Brain microvascular endothelial cell (primary cell): ENCODE data around the gene C2CD2.
"Not testable (repeated sequence)": the region's sequence is repeated elsewhere in the genome, so short reads cannot be mapped to it uniquely, and the experiment has no call there.

Experiments used
- DNase-seq: peaks from one replicate; pipeline ENCODE4 v3.0.0-alpha.2; 2020
- H3K27ac ChIP-seq: fragments of 250-450 bp; sonication (Bioruptor Pico); 2 replicates; pipeline ENCODE4 v1.5.1; 2020; ENCODE audit warnings: mild to moderate bottlenecking, moderate library complexity
- H3K27me3 ChIP-seq: fragments of 250-450 bp; sonication (Bioruptor Pico); replicated peaks from 2 replicates; pipeline ENCODE4 v1.5.1; 2020; ENCODE audit warnings: mild to moderate bottlenecking
- H3K36me3 ChIP-seq: fragments of 250-450 bp; sonication (Bioruptor Pico); replicated peaks from 2 replicates; pipeline ENCODE4 v1.5.1; 2020; ENCODE audit warnings: mild to moderate bottlenecking
- H3K4me3 ChIP-seq: 2 replicates; pipeline ENCODE4 v1.5.1; 2011; ENCODE audit warnings: low read depth, mild to moderate bottlenecking, control low read depth, low read length, moderate library complexity
- in situ Hi-C: cut with HindIII; loops from 2 replicates; pipeline ENCODE4 v1.10.0; 2017; ENCODE audit warnings: low sequenced_read_pairs, low pct_ligation_motif_present
- TF ChIP-seq, protein P1 (sequence below): IDR thresholded peaks from 2 replicates; pipeline ENCODE4 v1.5.1; 2011; ENCODE audit warnings: low read depth, mild to moderate bottlenecking, moderate library complexity, low read length, control low read depth, inconsistent platforms; ENCODE audit errors: missing control alignments

C2CD2 gene

DNA sequence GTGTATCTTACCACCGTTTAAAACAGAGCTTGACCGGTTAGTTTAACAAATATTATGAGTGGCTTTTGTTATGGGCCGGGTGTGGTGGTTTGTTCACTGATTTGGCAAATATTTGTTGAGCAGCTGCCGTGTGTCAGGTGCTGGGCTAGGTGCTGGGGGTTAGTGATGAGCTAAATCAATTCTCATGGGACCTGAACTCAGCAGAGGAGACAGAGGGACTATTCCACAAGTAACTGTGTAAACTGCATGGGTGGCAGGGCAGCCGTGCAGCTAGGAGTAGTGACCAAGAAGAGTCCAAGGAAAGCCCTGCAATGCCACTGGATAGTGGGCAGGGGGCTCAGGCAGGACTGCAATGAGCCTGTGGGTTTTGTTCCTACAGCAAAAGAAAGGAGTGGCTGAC lies 11.2 kb upstream of the C2CD2 start:
- TF ChIP-seq, protein P1, sequence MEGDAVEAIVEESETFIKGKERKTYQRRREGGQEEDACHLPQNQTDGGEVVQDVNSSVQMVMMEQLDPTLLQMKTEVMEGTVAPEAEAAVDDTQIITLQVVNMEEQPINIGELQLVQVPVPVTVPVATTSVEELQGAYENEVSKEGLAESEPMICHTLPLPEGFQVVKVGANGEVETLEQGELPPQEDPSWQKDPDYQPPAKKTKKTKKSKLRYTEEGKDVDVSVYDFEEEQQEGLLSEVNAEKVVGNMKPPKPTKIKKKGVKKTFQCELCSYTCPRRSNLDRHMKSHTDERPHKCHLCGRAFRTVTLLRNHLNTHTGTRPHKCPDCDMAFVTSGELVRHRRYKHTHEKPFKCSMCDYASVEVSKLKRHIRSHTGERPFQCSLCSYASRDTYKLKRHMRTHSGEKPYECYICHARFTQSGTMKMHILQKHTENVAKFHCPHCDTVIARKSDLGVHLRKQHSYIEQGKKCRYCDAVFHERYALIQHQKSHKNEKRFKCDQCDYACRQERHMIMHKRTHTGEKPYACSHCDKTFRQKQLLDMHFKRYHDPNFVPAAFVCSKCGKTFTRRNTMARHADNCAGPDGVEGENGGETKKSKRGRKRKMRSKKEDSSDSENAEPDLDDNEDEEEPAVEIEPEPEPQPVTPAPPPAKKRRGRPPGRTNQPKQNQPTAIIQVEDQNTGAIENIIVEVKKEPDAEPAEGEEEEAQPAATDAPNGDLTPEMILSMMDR = no peak
- in situ Hi-C loops = no loop called here
- no peak overlapping the region for H3K4me3 ChIP-seq
- no peaks in the 10 kb centered on the region for H3K27me3 ChIP-seq
- H3K27ac ChIP-seq = no peak overlapping the region
- no peak for DNase-seq
- no peaks in the 10 kb centered on the region for H3K36me3 ChIP-seq

DNA sequence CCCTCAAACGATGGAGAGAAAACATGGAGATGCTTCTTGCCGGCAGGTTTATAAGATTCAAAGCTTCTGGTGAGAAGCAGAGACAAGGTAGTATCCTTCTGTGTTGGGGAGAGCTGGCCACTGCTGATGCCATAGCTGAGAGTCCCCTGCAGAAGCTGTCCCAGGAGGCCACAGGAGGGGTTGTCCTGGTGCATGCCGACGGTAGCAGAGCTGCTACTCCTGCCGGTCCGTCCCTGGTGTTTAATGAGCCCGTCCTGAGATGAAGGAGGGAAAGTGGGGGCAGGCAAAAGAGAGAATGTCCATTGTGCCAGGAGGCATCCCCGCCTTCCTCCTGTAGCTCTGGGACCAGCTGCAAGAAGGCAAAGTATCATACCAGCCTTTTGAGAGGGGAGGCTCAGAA lies 10.4 kb upstream of the C2CD2 start:
- no peak overlapping the region for H3K4me3 ChIP-seq
- no peak for DNase-seq
- H3K27ac ChIP-seq = no peak overlapping the region
- H3K27me3 ChIP-seq = no peaks in the 10 kb centered on the region
- H3K36me3 ChIP-seq = no peaks in the 10 kb centered on the region
- in situ Hi-C loops = no loop called here
- TF ChIP-seq, protein P1 = no peak

DNA sequence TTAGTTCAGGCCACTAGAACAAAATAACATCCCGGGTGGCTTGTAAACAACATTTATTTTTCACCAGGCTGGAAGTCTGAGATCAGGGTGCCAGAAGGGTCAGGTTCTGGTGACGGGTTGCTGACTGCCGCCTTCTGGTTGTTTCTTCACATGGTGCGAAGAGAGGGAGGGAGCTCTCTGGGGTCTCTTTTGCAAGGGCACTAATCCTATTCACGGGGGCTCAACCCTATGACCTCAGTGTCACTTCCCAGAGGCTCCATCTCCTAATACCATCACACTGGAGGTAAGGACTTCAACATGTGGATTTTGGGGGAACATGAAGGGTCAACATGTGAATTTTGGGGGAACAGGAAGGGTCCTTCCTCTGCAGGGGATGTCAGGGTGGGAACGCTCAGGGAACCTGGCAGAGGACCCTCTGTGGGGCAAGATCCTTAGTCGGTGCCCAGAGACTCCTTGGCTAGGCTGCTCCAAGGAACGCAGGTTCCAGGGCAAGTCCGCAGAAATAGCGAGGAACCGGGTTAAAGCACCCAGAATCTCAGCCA lies 8.7 kb upstream of the C2CD2 start:
- TF ChIP-seq, protein P1 = no peak
- in situ Hi-C loops = no loop called here

DNA sequence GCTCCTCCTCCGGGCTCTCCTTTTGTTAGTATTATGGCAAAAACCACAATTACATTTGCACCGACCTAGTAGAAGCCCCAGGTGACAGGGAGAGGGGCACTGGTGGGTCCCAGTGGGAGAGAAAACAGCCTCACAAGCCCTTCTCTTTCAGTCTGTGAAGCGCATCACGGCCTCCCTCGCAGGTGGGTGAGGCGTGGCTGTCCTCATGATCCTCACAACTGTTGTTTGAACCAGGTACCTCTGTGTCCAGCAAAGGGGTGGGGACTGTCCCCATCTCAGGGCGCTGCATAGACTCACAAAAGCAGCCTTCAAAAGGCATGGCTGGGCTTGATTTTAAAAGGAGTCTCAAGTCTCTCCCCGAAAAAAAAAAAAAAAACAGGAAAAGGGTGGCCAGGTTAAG lies 7.9 kb upstream of the C2CD2 start:
- DNase-seq = no peak
- TF ChIP-seq, protein P1 = no peak
- no peaks in the 10 kb centered on the region for H3K36me3 ChIP-seq
- no peaks in the 10 kb centered on the region for H3K27me3 ChIP-seq
- H3K27ac ChIP-seq = no peak overlapping the region
- H3K4me3 ChIP-seq = no peak overlapping the region
- in situ Hi-C loops = no loop called here

More for the DNA sequence above, 8.7 kb upstream of the C2CD2 start:
- no peak for DNase-seq
- Histone ChIP-seq H3K27ac (no peak overlapping the region), H3K4me3 (no peak overlapping the region), H3K36me3 (no peaks in the 10 kb centered on the region), H3K27me3 (no peaks in the 10 kb centered on the region)

DNA sequence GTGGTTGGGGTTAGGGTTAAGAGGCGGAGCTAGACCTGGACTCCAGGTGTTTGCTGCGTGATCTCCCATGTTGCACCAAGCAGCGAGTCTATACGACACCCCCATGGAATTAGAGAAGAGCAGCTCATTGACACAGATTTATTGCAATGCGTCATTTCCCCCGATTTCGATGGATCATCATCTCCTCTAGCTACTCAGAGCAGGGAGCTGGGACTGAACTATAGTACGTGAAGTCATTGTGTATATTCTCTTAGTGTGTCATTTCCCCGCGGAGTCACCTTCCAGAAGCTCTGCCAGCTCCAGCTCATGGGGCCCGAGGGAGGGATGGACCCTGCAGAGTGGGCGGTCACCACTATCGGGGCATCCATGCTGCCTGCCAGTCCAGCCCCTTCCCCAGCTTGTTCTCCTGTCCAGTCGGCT lies 7.5 kb upstream of the C2CD2 start:
- Histone ChIP-seq H3K4me3 (no peak overlapping the region), H3K27me3 (no peaks in the 10 kb centered on the region), H3K27ac (no peak overlapping the region), H3K36me3 (no peaks in the 10 kb centered on the region)
- DNase-seq = no peak
- in situ Hi-C loops = no loop called here
- TF ChIP-seq, protein P1 = no peak

DNA sequence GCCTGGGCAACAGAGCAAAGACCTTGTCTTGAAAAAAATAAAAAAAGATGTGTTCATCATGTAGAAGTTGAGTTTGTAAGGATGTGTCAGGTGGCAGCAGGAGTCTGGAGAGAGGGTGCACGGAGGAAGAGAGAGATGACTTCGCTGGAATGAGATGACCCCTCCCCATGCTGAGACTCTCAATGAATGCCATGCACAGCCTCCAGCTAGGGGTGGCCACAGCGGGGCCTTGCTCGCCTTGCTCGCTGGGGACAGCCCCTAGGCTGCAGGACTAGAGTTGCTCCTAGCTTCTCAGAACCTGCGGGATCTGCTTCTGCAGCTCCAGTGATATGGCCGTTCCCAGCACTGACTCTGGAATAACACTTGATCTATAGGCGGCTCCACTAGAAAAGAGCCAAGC lies 6.6 kb upstream of the C2CD2 start:
- in situ Hi-C loops = no loop called here
- no peak for DNase-seq
- H3K27ac ChIP-seq = no peak overlapping the region

DNA sequence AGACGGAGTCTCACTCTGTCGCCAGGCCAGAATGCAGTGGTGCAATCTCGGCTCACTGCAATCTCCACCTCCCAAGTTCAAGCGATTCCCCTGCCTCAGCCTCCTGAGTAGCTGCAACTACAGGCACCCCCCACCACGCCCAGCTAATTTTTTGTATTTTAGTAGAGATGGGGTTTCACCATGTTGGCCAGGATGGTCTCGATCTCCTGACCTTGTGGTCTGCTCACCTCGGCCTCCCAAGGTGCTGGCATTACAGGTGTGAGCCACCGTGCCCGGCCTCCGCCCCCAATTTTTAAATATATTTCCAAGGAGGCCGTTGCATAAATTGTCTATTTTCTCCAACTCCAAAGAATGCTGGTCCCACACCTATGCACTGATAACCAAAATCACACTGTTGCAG lies 5.9 kb upstream of the C2CD2 start:
- H3K27me3 ChIP-seq, in situ Hi-C loops, H3K4me3 ChIP-seq, H3K27ac ChIP-seq, H3K36me3 ChIP-seq, DNase-seq: not testable (repeated sequence)

More for the DNA sequence above, 6.6 kb upstream of the C2CD2 start:
- Histone ChIP-seq H3K27me3 (no peaks in the 10 kb centered on the region), H3K36me3 (no peaks in the 10 kb centered on the region), H3K4me3 (no peak overlapping the region)
- TF ChIP-seq, protein P1 = no peak
